HS-5 (cell line): Measurements from ENCODE around the gene FARP1.

Experiments
- DNase-seq: peaks from one replicate; pipeline ENCODE4 v3.0.0-alpha.2; 2012; ENCODE audit warnings: low read depth

Gene FARP1

GRCh38 chr13:98286799-98287198 is 143.9 kb downstream of the FARP1 start:
- DNase-seq = no peak

- DNase-seq = no peak
Measured at GRCh38 chr13:98288211-98288610, 145.3 kb downstream of the FARP1 start.

DNA sequence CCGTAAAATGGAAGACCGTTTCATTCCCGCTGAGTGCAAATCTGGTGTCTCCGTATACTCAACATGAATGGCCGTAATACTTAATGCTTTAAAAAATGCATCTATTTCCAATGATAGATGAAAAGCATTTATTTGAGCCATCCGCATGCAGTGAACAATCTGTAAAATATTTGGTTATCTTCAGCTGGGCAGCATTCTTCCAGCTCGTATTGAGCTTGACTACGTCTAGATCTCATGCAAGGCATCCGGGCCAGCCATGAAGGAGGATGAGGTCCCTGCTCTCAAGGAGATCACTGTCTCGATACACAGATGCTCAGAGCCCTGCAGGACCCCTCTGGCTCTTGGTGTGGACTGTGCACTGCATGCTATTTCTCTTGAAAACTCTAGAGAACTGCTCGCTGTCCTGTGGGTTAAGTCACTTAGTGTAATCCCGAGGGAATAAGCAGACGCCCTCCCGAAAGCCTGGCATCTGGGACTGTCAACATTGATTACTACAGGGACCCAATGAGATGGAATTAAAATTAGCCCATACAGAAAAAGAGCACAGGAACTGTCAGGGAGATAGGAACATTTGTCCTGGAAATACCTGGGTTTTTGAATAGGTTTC is 146.5 kb downstream of the FARP1 start:
- no peak for DNase-seq

DNA sequence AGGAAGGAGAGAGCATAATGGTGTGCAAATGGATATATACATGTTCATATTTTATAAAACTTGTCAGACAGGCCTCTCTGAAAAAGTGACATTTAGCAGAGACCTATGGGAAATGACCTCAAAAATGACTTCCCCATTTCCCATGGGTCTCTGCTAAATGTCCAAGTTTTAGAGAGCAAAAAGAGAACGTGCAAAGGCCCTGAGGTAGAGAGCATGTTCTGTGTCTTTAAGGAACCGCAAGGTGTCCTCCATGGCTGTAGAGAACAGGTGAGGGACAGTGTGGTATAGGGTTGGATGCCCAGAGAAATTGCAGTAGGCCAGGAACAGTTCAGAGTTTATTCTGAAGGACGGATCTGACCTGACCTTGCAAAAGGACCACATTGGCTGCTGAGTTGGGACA is 147.4 kb downstream of the FARP1 start:
- DNase-seq = no peak

DNA sequence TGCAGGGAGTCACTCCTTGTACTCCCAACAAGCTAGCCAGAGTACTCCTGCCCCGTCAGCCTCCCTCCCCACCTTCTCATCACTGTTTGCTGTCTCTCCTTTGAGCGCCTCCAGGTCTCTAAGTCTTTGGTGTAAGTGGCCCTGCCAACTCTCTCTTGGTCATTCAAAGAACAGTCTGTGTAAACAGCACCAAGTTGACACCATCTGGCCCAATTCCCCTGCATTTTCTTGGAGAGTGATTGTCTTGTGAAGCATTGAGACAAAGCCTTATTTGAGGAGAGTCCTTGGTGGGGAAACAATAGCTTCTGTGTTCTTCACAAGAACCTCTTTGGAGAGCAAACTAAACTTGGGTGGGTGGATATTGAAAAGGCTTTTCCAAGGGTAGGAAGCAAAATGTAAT is 148.8 kb downstream of the FARP1 start:
- DNase-seq = no peak

DNA sequence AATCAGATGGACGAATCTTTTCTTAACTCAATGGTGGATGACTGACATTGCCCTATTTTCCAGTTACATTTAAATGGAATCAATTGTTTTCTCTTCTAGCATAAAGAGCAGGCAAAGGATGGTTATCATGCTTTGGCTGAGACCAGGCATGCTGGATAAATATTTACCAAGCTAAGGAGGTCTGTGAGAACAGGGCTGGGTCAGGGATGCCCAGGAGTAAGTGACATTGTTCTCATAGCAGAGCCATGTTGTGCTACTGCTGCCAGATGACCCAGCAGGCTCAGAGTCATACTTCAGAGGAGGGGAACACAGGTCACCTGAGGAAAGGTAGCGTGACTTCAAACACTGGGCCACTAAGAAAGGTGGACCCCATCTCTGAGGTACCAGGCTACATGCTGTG is 150.2 kb downstream of the FARP1 start:
- no peak for DNase-seq

DNA sequence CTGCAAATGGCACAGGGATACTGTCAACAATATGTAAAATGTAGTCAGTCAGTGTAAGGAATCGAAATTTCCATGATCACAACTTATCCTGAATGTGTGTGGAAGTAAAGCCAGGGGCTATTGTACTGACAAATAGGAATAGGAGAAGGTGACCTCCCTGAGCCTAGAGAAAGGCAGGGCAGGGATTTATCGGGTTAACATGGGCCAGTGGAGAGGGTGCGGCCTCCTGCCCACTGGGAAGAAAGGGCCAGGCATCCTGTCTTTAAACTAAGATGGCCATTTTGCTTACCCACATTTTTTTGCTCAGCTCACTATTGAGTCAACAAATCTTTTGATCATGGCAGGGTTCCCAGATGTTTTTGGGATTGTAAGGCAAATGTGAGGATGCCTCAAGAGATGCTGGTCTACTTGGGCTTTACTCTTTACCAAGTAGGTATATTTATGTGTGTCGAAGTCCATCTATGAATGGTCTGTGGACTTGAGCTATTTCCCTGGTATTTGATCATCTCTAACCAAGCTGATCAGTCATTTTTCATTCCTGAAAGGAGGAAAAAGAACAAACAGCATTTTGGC is 150.8 kb downstream of the FARP1 start:
- DNase-seq = no peak

- no peak for DNase-seq
Measured at GRCh38 chr13:98295371-98295770, 152.5 kb downstream of the FARP1 start.

GRCh38 chr13:98297051-98297450 is 154.2 kb downstream of the FARP1 start:
- DNase-seq = no peak

DNA sequence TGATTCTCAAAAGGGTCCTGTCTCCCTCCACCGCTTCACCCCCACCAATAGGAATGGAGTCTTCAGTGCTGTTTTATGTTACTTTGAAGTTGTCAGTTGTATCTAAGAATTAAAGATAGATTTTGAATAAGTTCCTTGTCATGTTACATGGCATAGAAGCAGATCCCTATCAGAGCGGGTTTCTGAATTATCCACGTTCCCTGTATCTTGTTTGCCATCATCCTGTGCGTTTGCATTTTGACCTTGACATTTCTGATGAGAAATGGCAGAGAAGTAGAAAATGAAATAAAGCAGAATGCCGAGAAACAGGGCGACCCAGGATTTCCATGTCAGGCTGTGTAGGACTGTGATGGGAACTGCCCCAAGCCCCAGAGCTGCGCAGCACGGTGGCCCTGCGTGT is 154.9 kb downstream of the FARP1 start:
- no peak for DNase-seq

DNA sequence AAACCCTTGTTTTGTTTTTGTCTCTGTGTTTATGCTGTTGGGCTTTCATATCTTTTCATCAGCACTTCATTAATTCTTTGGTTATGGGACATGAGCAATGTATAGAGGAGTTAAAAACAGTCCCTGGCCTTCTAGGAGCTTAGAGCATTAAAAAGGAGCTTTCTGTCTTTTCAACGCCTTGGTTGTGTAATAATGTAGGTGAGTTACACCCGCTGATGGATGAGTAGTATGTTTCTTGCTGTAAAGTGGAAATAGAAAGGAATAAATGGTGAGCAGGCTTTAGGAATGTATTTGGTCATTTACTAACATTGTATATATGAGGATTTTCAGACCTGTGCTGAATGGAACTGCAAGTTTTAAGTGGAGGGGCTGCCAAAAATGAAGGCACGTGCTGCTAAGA is 155.7 kb downstream of the FARP1 start:
- DNase-seq = no peak

DNA sequence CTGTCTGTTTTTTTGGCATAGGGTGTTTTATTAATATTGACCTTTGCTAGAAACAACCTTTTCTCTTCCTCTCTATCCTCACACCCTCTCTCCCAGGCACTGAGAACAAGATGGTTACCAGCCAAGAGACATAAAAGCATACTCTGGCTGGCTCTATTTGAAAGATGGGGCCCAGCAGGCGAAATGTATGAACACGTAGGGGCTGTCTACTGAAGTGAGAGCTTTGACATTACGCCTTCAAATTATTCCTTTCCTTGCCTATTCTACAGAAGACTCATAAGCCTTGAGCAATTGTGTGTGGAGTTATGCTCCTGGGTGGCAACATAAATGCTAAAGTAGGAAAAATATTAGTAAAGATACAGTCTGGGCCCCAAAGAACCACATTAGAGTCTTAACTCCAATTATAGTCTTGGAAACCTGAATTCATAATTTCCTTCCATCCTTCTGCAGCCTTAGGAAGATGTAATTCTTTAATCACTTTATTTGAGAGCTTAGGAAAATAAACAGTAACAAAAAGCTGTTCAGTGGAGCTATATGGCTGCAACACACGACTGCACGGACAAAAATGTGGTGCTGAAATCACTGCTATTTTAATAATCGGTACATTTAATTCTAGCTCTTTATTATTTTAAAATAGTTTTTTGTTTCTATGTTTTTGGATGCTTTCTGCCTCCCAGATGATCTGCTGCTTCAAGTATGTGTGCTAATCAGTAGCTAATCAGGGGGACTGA is 156.5 kb downstream of the FARP1 start:
- no peak for DNase-seq

- DNase-seq = no peak
Measured at GRCh38 chr13:98299966-98300350, 157.1 kb downstream of the FARP1 start.

GRCh38 chr13:98300956-98301641 is 158.2 kb downstream of the FARP1 start:
- DNase-seq = no peak

DNA sequence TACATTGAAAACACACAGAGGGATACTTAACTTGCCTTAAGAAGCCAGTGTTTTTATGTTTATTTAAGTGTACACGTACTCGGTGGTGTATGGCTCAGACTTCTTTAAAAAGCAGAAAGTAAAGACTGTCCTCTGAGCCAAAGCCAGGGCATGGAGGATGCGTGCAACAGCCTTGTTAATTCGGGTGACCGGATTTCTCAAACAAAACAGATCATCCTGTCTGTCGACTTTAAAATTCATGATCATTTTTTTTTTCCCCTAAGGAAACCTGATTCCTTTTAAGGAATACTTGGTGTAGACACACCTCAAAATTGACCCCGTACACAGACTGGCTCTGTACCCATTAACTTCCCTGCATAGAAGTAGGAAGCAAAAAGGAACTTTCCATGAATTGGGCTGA is 158.8 kb downstream of the FARP1 start:
- no peak for DNase-seq

- DNase-seq = no peak
Measured at GRCh38 chr13:98303858-98304257, 161.0 kb downstream of the FARP1 start.

DNA sequence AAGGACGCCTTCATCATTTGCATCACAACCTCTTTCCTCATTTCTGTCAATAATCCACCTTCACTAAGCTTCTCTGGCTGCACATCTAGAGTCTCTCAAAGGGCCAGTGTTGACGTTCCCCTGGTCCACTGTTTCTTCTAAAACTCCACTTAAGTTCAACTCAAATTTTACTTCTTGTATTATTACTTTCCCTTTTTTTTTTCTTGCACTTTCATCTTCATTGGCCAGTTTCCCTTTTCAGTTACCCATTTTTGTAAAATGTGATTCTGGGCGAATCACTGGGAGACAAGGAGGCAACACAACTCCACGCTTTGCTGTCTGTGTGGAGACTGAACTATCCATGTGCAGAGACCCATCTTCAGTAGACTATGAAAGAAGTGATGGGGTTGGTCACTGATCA is 162.8 kb downstream of the FARP1 start:
- DNase-seq = no peak

- DNase-seq = no peak
Measured at GRCh38 chr13:98307463-98308085, 164.7 kb downstream of the FARP1 start.

DNA sequence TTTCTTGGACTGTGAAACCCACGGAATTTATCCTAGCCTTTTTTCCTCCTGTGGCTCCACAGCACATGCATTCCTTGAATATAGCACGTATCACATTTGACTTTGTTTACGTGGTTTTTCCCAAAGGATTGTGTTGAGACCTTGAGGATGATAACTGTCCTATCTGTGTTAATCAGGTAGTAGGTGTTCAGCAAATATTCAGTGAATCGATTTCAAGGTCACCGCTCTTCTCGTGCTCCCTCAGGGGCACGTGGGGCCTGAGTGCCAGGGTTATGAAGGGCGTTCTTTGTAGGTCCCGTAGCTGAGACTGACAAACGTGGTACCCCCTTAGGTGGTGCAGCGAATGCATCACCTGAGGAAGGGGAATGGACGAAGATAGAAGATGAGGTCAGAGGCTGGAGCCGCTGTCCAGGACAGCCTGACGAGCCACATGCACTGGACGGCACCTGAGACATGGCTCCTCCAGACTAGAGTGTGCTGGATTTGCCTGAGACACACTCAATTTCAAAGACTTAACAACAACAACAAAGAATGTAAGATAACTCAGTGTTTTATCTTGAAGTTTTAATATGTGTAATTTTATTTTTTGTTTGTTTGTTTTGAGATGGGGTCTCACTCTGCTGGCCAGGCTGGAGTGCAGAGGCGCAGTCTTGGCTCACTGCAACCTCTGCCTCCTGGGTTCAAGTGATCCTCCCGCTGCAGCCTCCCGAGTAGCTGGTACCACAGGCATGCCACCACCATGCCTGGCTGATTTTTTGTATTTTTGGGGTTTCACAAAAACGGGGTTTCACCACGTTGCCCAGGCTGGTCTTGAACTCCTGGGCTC is 165.4 kb downstream of the FARP1 start:
- no peak for DNase-seq

- no peak for DNase-seq
Measured at GRCh38 chr13:98309569-98310335, 166.9 kb downstream of the FARP1 start.
